GM21723 (cell line): ENCODE data around the gene KNOP1.

Source experiments
- ATAC-seq: cut with Tn5 transposase; IDR thresholded peaks from one replicate; pipeline ENCODE4 v1.9.1; 2021; ENCODE audit warnings: mild to moderate bottlenecking, moderate library complexity; ENCODE audit not compliant: unreplicated experiment

The KNOP1 gene, protein sequence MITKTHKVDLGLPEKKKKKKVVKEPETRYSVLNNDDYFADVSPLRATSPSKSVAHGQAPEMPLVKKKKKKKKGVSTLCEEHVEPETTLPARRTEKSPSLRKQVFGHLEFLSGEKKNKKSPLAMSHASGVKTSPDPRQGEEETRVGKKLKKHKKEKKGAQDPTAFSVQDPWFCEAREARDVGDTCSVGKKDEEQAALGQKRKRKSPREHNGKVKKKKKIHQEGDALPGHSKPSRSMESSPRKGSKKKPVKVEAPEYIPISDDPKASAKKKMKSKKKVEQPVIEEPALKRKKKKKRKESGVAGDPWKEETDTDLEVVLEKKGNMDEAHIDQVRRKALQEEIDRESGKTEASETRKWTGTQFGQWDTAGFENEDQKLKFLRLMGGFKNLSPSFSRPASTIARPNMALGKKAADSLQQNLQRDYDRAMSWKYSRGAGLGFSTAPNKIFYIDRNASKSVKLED

DNA sequence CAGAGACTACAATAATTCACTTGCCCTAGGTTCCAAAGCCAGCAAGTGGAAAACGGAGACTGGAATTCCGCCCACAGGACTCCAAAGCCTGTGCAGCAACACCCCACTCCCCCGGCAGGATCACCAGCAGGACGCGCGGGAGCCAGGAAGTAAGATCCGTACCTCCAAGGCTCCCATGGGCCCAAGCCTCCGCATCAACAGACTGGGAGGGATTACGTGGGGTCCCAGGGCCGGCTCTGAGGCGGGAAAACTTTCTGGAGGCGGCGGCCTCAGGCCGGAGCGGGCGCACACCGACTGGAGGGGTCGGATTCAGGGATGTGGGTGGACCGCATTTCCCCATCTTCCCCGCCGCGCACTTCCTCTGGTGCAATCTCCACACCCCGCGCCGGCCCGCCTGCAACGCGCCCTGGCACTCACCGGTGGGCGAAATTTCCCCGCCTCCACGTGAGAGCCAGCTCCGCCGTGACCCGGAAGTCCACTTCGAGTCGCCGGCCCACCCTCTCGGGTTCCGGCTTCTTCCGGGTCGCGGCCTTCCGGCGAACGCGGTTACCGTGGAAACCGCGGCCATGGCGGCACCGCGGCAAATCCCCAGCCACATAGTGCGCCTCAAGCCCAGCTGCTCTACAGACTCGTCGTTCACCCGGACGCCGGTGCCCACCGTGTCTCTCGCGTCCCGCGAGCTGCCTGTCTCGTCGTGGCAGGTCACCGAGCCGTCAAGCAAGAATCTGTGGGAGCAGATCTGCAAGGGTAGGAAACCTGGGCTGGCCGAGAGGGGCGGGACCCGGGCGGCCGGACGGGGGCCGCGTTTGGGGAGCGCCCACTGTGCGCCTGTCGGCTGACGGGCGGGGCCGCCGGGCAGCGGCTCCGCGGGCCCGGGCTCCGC is at the start of gene KNOP1, which contains the start of gene IQCK:
Gene KNOP1, minus strand, starts transcription at position 487 of the 883 bp plus-strand sequence. CDS start 3,192 bp downstream, outside the sequence.
Gene IQCK, plus strand, starts transcription at position 531 of the 883 bp plus-strand sequence. Its CDS starts 36 bp downstream, at position 567.
- ATAC-seq, result peak; percentile 94

DNA sequence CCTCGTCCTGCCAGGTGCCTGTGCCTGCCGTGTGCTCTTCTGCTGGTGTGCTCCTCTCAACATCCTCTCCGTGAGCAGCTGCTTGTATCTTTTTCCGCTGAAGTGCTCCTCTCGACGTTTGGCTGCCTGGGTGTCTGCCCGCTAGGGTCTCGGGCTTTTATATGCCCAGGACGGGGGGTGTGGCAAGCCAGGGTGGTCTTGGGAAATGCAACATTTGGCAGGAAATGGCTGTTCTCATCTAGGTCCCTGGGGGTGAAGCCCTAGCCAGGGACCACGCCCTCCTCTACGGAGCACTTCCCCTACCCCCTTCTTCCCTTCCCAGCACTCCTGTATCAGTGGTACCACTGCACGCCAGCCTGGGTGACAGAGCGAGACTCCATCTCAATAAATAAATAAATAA is 49.5 kb upstream of the KNOP1 start:
- ATAC-seq, result no peak

DNA sequence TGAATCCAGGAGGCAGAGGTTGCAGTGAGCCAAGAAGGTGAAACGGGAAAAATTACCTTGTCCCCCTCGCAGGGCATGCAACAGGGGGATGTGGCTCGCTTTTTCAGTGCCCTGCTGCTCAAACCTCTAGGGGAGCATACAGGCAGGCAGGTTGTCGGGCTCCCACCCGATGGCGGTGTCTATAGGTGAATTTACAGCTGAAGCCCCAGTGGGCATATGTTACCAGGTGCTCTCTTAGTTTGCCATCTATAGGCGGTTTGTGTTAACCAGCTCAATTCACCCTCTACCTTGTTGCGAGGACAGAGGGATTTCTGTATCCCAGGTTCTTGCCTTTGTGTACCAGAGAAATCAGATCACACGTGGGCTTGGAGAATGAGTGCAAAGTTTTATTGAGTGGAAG is 49.0 kb upstream of the KNOP1 start:
- ATAC-seq, result no peak

DNA sequence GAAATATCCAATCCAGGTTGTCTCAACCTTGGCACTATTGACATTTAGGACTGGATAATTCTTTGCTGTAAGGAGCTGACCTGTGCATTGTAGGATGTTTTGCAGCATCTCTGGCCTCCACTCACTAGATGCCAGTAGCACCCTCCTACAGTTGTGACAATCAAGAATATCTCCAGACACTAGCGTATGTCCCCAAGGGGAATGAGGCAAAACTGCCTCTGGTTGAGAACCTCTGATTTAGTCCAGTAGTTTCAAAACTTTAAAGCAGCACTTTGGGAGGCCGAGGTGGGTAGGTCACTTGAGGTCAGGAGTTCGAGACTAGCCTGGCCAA is 48.5 kb upstream of the KNOP1 start:
- ATAC-seq, result no peak

DNA sequence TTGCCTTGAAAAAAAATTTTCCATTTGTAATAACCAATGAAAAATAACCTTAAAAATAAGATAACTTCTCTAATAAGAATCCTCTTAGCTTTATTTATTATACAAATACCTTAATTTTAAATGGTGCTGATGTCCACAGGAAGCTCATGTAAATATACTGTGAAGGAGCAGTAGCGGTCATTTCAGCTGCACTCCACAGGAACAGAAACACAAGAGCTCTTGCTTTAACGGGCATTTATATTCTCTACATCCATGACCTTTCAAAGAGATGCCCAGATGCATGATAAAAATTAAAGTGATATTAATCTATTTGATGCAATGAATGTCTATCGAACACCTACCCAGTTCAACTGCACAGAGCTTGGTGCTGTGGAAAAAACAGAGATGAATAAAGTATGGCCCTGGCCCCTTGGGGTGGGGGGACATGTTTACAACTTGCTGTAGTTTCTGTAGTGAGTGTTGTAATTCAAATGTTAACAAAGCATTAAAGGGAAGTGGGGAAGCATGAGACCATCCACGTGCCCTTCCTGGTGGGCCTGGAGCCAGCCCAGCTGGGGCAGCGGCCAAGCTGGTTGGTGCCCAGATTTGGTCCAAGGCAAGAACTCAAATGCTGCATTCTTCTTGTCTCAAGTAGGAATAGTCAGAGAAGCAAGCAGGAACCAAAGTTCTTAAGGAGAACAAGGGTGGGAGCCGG is 48.0 kb upstream of the KNOP1 start:
- ATAC-seq, result no peak

DNA sequence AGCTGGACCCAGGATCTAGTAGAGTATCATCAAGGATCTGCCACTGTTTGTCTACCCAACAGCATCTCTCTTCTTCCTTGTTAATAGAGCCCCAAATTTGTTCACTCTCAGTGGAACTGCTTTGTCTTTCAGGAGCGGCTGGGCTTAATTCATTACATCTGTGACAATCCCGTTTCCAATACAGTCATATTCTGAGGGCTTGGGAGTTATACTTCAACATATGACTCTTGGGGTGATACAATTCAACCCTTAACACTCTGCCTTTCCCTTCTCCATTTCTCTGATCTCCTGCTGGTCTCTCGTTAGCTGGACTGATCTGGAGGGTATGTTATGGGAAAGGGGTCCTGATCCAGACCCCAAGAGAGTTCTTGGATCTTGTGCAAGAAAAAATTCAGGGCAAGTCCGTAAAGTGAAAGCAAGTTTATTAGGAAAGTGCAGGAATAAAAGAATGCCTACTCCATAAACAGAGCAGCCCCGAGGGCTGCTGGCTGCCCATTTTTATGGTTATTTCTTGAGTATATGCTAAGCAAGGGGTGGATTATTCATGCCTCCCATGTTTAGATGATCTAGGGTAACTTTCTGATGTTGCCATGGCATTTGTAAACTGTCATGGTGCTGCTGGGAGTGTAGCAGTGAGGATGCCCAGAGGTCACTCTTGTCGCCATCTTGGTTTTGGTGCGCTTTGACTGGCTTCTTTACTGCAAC is 42.5 kb upstream of the KNOP1 start:
- ATAC-seq, result no peak

DNA sequence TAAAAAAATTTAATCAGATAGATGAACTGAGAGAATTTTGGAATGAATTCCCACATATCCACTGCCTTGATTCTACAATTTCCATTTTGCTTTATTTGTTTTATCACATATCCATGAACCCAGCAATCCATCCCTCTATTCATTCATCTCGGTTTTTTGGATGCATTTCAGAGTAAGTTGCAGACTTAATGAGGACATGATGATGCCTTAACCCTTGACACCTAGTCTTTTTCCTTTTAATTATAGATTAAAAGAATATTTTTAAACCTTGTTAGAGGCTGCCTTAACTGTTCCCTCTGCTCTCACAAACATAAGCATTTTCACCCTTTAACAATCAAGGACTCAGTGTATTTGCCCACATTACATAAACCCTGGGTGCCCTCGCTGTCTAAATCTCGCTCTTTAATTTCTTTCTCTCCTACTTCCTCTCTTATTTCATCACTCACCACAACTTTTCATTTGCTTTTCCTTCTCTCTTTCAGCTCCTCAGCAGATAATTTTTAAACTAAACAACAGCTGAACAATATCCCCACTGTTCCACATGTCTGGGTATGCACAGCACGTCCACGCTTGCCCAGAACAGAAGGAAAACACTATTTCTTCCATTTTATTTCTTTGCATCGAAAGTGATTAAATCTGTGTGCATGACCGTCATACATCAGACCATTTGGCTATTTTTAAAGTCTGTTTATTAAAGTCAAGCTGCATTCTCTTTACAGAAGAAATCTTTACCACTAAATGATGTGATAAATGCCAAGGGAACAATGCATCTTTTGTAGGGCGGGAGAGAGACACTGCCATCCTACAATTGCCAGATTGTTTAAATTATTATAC is 40.0 kb upstream of the KNOP1 start:
- no peak for ATAC-seq

DNA sequence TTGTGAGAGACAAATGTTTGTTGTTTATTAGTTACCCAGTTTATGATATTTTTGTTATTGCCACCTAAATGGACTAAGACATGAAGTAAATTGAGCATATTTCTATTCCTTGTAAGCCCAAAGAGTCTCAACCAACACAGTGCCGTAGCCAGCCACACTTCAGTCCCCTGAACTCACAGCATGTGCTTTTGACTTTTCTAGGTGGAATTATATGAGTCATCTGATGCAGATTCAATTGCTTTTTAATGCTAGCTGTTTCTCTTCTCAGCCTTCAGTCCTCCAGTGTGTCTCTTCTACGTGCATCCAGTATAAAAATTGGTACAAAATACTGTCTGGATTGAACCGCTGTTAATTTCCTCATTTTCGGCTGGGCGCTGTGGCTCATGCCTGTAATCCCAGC is 39.0 kb upstream of the KNOP1 start:
- ATAC-seq, result no peak

DNA sequence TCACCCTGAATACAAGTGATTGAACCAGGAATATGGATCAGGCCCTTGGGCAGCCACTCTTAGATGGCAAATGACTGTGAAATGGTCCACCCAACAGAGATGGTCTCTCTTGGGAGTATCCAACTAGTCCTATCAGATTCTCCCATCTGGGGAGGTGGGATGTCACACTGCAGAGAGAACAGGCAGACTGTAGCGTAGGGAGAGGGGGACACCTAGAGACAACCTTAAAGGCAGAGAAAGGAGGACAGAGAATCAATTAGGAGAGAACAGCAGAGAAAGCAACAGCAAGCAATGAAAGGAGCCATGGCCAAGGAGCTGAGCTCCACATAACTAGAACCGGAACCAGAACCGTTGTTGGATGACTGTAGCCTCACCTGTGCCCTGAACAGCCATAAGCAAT is 37.2 kb upstream of the KNOP1 start:
- no peak for ATAC-seq

DNA sequence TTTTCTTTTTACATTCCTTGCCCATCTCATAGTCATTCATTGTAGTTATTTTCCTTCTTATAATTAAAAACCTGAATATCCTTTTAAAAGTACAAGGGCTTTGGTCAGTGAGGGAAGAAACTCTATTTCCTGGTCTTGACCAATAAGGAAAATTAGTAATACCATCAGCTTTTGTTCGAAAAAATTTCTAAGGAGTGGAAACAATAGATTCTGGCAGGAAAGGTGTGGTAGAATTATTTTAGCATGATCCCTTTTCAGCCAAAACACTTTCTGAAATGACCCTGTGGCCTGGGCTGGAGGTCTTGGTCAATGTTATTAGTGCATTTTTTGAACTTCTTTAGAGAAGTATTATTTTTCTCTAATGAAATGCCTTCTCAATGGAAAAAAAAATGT is 36.6 kb upstream of the KNOP1 start:
- ATAC-seq, result no peak

DNA sequence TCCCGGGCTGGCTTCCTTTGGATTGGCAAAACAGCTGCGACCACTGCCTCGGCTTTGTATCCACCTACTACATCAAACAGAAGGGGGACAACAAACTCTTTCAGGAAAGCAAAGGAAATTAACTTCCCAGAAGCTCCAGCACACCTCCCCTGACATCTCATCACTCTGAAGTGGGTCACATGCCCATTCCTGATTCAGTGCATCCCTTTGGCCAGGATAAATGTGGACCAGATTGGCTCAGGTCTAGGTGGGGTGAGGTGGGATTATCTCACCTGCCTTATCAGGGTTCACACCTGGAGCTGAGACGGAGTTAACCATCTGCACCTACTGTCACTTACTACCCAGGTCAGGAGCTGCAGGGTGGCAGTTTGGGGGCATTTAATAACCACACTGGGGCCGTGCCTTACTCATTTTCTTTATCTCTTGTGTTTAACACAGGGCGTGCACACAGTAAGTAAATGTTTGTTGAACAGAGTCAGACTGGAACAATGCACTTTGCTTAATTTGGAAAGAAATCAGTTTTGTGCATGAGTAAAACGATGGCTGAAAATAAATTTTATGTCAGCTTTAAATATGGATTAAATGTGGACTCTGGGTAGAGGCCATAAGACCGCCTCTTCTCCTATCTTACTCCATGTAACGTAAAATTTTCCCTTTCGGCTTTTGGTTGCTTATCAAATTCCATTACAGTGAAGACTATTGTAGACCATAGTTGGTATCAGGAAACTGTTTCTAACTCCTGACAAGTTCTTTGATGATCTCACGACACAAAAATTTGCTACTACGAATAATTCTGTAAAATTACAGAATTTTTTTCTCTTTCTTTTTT is 36.0 kb upstream of the KNOP1 start:
- no peak for ATAC-seq

DNA sequence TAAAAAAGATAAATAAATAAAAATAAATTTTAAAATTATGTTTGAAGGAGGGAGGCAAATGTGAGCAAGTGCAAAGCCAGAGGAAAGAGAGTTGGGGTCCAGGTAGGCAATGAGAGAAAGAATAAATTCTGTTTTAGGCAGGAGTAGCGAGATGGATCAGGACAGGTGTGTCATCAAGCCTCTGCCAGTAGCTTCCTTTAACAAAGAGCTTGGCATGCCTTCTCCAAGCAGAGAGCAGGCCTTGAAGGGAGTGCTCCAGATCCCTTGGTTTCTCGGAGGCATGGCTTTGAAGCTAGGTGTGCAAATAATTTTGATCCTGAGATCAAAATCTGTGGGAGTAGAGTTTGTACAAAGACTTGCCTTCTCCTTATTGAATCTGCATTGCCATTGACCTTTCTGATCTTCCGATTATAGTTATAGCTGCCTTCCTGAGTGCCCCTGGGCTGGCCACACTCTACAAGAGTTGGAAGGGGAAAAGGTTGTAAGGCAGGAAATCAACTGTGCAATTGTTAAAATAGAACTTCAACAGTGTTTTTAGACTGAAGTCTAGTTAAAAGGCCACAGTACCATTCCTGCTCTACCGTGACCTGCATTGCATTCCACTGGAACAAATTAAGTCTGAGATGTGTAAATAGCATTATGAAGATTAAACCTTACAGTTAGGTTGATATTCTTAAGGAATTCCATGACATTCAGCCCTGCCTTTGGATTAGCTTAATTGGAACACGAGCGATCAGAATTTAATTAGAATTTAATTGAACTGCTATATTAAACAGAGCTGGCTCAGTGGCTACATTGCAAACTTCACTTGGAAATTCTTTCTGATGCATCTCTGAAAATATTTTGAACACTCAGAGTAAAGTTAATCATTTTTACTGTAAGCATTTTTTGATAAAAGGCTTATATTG is 33.7 kb upstream of the KNOP1 start:
- no peak for ATAC-seq

DNA sequence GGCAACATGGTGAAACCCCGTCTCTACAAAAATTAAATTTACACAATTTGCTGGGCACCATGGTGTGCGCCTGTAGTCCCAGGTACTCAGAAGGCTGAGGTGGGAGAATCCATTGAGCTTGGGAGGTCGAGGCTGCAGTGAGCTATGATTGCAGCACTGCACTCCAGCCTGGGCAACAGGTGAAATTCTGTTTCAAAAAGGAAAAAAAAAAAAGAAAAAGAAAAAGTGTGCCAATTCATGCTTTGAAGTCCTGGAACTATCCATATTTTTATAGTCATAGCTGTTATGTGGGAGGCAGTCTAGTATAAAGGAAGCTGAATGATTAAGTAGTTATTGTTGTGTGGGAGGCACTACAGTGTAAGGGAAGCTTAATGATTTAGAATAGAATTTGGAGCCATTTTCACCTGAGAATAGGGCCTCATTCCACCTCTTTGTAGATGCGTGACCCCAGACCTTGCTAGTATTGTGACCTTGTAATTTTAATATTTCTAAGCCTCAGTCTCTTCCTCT is 31.6 kb upstream of the KNOP1 start:
- ATAC-seq, result no peak

DNA sequence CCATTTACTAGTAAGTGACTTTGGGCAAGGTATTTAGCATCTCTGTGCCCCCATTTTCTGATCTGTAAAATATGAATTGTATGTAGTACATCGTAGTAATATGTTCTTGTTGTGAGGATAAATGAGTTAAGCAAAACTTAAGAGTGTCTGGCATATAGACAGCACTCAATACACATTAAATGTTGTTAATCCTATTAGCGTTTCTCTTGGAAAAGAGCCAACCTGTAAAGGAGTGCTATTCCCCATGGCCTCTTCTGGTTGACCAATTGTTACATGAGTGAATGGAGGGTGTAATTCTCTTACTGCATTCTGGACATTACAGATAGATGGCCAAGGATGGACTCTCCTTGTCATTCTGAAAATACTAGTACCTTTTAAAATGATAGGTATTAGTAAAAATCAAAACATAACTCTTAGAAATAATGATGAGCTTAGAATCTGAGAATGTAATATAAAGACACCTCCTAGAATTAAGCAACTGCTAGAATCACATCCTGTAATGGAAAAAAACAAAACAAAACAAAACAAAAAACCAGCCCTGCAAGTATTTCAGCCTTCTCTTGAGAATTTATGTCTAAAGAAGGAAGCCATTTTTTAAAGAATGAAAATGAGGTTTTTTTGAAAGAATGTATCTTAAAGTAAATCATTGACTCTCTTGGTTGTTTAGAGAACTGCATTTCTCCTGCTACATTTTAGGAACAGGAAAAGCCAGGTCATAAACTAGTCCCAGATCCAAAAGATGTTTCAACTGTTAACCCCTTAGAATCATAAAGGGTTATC is 30.6 kb upstream of the KNOP1 start:
- no peak for ATAC-seq

DNA sequence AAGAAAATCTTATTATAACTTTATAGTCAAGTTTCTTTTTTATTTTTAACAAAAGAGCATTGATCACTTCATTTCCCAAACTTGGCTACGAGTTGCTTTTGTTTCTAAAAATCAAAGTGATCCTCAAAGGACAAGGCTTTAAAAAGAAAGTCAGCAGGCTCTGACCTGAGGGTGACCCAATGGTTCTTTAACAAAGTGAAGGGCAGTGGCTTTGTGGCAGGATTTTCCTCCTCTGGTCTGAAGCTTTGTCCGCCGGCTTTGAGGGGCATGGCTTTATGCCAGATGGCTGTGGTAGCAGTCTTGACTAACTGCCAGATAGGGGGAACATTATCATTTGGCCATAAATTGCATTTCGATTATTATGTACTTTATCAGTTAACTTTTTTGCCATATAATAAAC is 28.5 kb upstream of the KNOP1 start:
- no peak for ATAC-seq

DNA sequence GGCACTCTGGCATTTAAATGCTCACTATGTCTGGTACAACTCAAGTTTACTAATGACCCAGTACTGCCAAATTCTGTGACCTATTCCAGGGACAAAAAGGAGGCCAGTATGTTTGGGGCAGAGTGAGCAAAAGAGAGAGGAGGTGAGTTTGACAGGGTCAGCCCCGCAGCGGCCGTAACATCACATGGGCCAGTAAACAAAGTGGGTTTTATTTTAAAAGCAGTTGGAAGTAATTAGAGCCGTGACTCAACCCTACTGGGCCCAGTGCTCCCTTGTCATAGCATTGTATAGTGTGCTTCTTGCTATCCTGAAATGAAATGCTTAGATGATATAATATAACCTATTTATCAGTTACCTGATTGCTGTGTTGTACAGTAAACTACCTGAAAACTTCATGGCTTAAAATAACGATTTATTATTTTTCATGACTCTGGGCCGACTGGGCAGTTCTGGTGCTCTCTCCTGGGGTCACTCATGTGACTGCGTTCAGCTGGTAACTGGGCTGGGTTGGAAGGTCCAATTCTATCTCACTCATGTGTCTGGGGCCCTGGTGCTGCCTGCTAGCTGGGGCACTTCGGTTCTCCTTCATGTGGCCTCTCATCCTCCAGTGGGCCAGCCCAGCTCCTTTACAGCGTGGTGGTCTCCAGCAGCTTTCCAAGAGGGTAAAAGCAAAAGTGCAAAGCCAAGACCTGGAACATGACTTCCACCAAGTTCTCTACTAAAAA is 27.4 kb upstream of the KNOP1 start:
- ATAC-seq, result no peak
